HUES48 (cell line): ENCODE measurements around the gene TEKTIP1.

ENCODE experiments used
- H3K27ac ChIP-seq: one replicate; pipeline ENCODE4 v1.7.0; 2013; ENCODE audit warnings: low read depth, low read length, inconsistent platforms
- H3K27me3 ChIP-seq: 2 replicates; pipeline ENCODE4 v1.6.1; 2013; ENCODE audit warnings: mild to moderate bottlenecking, low read length; ENCODE audit not compliant: control insufficient read depth, insufficient read depth
- H3K36me3 ChIP-seq: 2 replicates; pipeline ENCODE4 v1.6.1; 2013; ENCODE audit warnings: low read length; ENCODE audit not compliant: control insufficient read depth, insufficient read depth
- H3K4me1 ChIP-seq: 2 replicates; pipeline ENCODE4 v1.6.1; 2013; ENCODE audit warnings: mild to moderate bottlenecking, low read length; ENCODE audit not compliant: control insufficient read depth, insufficient read depth
- H3K4me3 ChIP-seq: 2 replicates; pipeline ENCODE4 v1.5.1; 2013; ENCODE audit warnings: mild to moderate bottlenecking, low read depth, low read length
- H3K9ac ChIP-seq: 2 replicates; pipeline ENCODE4 v1.6.1; 2013; ENCODE audit warnings: mild to moderate bottlenecking, low read depth, low read length, moderate library complexity
- H3K9me3 ChIP-seq: 2 replicates; pipeline ENCODE4 v1.6.1; 2013; ENCODE audit warnings: low read length; ENCODE audit not compliant: control insufficient read depth, insufficient read depth

TEKTIP1 gene

DNA sequence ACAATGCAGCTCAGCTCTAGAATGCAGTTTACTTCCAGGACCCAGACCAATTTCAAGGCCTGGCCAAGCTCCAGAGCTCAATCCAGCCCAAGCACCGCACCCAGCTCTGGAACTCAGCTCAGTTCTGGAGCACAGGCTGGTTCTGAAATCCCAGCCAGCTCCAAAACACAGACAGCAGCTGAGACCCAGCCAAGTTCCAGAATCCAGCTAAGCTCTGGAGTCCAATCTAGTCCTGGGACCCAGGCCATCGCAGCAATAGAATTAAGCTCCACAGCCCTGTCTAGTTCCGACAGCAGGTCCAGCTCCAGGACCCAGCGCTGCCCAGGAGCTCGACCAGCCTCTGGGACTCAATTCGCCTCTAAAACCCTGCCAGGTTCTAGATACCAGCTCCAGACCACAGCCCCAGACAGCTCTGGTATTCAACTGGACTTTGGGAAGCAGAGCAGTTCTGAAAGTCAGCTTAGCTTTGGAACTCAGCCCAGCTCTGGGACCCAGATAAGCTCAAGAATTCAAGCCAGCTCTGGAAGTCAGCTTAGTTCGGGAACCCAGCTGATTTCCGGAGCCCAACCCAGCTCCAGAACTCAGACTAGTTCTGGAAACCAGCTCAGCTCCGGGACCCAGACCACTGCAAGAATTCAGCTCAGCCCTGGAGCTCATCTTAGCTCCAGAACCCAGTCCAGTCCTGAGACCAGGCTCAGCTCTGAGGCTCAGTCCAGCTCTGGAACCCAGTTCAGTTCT is 53.1 kb downstream of the TEKTIP1 start:
- Histone ChIP-seq H3K9me3 (peaks cover 4% of the 10 kb centered on the region; the same call in 1 of the 2 replicates), H3K27me3 (no peaks in the 10 kb centered on the region), H3K4me3 (no peak overlapping the region), H3K36me3 (no peaks in the 10 kb centered on the region), H3K27ac (no peak overlapping the region), H3K9ac (no peak overlapping the region), H3K4me1 (no peaks in the 10 kb centered on the region)

DNA sequence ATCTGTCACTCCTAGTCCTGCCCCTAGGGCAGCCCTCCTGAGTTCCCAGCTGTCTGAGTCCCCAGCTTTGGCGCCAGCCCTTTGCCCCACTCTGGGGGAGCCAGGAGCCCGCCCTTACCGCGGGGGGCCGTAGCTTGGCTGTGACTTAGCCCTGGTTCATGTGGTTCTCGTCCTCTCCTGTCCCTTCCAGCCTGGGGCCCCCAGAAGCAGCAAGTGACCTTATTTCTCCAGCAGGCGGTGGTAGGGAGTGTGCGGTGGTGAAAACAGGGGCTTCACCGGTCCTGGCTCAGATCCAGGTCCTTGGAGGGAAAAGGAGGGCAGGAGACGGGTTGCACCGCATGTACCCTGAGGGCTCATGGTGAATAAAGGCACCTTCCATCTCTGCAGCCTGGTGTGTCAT is 54.2 kb downstream of the TEKTIP1 start:
- no peak overlapping the region for H3K27ac ChIP-seq

More for the DNA sequence above, 54.2 kb downstream of the TEKTIP1 start:
- H3K27me3 ChIP-seq = no peaks in the 10 kb centered on the region
- H3K36me3 ChIP-seq = no peaks in the 10 kb centered on the region
- H3K4me1 ChIP-seq = no peaks in the 10 kb centered on the region
- H3K4me3 ChIP-seq = no peak overlapping the region
- H3K9me3 ChIP-seq = peaks cover 4% of the 10 kb centered on the region; the same call in 1 of the 2 replicates
- H3K9ac ChIP-seq = no peak overlapping the region
